HepG2 (cell line): ENCODE measurements around the gene KIF20A. TPM values are rescaled to one million over a fixed set of nuclear protein-coding genes. Genes with fewer than 3 reads are reported as not detected.
A peak's percentile ranks its signal among the peaks of the same experiment; 100 is the strongest.

Experiments
- AKAP8 ChIP-seq: sonication (generic); formaldehyde crosslinking; IDR thresholded peaks from 2 replicates; pipeline ENCODE4 v1.5.1; 2020; ENCODE audit warnings: mild to moderate bottlenecking, missing genetic modification reagents
- ARID5B ChIP-seq: IDR thresholded peaks from 2 replicates; pipeline ENCODE4 v1.4.0; 2020; ENCODE audit warnings: mild to moderate bottlenecking, missing genetic modification reagents
- BRF2 ChIP-seq: sonication (generic); formaldehyde crosslinking; IDR thresholded peaks from 2 replicates; pipeline ENCODE4 v1.8.1; 2022; ENCODE audit warnings: mild to moderate bottlenecking, missing genetic modification reagents
- KLF11 ChIP-seq: IDR thresholded peaks from 2 replicates; pipeline ENCODE4 v1.6.1; 2016; ENCODE audit warnings: missing compliant biosample characterization
- MIXL1 ChIP-seq: IDR thresholded peaks from 2 replicates; pipeline ENCODE4 v1.6.1; 2016
- MXI1 ChIP-seq: IDR thresholded peaks from 3 replicates; pipeline ENCODE4 v1.6.1; 2012; ENCODE audit warnings: low read depth, low read length, inconsistent platforms, borderline replicate concordance
- NFKBIZ ChIP-seq: IDR thresholded peaks from 2 replicates; pipeline ENCODE4 v1.6.1; 2018; ENCODE audit warnings: missing genetic modification reagents, missing compliant biosample characterization
- NFYB ChIP-seq: sonication (generic); formaldehyde crosslinking; IDR thresholded peaks from 2 replicates; pipeline ENCODE4 v1.4.0; 2020; ENCODE audit warnings: missing genetic modification reagents
- PCBP1 ChIP-seq: fragments of 200-400 bp; formaldehyde crosslinking; IDR thresholded peaks from 2 replicates; pipeline ENCODE4 v1.6.1; 2017; ENCODE audit warnings: mild to moderate bottlenecking, low read depth, low read length, borderline replicate concordance
- RFXAP ChIP-seq: sonication (generic); formaldehyde crosslinking; IDR thresholded peaks from 2 replicates; pipeline ENCODE4 v1.4.0; 2020; ENCODE audit warnings: missing genetic modification reagents, borderline replicate concordance
- RXRB ChIP-seq: IDR thresholded peaks from 2 replicates; pipeline ENCODE4 v1.6.1; 2016; ENCODE audit warnings: borderline replicate concordance, missing genetic modification reagents, missing compliant biosample characterization
- TARDBP ChIP-seq: sonication (generic); formaldehyde crosslinking; IDR thresholded peaks from 2 replicates; pipeline ENCODE4 v1.8.0; 2022; ENCODE audit warnings: mild to moderate bottlenecking, missing genetic modification reagents
- ZBTB2 ChIP-seq: sonication (generic); formaldehyde crosslinking; IDR thresholded peaks from 2 replicates; pipeline ENCODE4 v1.8.0; 2022; ENCODE audit warnings: low read depth, missing genetic modification reagents
- ZBTB34 ChIP-seq: sonication (generic); formaldehyde crosslinking; IDR thresholded peaks from 2 replicates; pipeline ENCODE4 v1.8.0; 2022; ENCODE audit warnings: mild to moderate bottlenecking, missing genetic modification reagents
- ZBTB43 ChIP-seq: sonication (generic); formaldehyde crosslinking; conservative IDR thresholded peaks from 2 replicates; pipeline ENCODE4 v1.4.0; 2020; ENCODE audit warnings: missing genetic modification reagents
- ZNF232 ChIP-seq: sonication (generic); formaldehyde crosslinking; IDR thresholded peaks from 2 replicates; pipeline ENCODE4 v1.4.0; 2020; ENCODE audit warnings: missing genetic modification reagents, borderline replicate concordance
- ZNF251 ChIP-seq: sonication (generic); formaldehyde crosslinking; IDR thresholded peaks from 2 replicates; pipeline ENCODE4 v1.9.0; 2021; ENCODE audit warnings: mild to moderate bottlenecking, missing genetic modification reagents
- ZNF468 ChIP-seq: sonication (generic); formaldehyde crosslinking; IDR thresholded peaks from 2 replicates; pipeline ENCODE4 v1.8.0; 2022; ENCODE audit warnings: mild to moderate bottlenecking, moderate library complexity, missing genetic modification reagents
- ZNF740 ChIP-seq: sonication (generic); formaldehyde crosslinking; IDR thresholded peaks from 2 replicates; pipeline ENCODE4 v1.4.0; 2020; ENCODE audit warnings: missing genetic modification reagents
- ZNF773 ChIP-seq: sonication (generic); formaldehyde crosslinking; IDR thresholded peaks from 2 replicates; pipeline ENCODE4 v1.4.0; 2020; ENCODE audit warnings: missing genetic modification reagents, borderline replicate concordance
- polyA plus RNA-seq, 8 experiments: library from polyadenylated mRNA; depleted of rRNA in 3 of 8; stranded (reverse) in 7 of 8; unstranded in 1 of 8; fragments of >200 nt; fragmentation: Illumina TruSeq in 4 of 8; extraction: Trizol in 4 of 8; gene quantifications; 2 replicates each; pipeline versions ENCODE4 v1.2.1 to v1.2.3, GENCODE V29; 2011 to 2016; ENCODE audit warnings: low read depth in 4 of 8, missing spikeins in 1 of 8, mixed read lengths in 1 of 8; ENCODE audit not compliant: insufficient read depth in 1 of 8
- total RNA-seq, 5 experiments: library from RNA; depleted of rRNA; stranded (reverse); fragments of >200 nt; fragmentation: Illumina TruSeq; extraction: Trizol; gene quantifications; 2 replicates each; pipeline ENCODE4 v1.2.3, GENCODE V29; 2016; ENCODE audit warnings: low read depth in 1 of 5

The KIF20A gene
- total and polyA plus RNA-seq, 2 of the 13 experiments (the other 11 are each of a cell fraction or from before 2014, with no cell fraction given), result 17.1 to 66.8 TPM

GRCh38 chr5:138213161-138214029 lies 34.5 kb downstream of the KIF20A start, which contains the start of gene CDC23 (continued):
- TF ChIP-seq NFYB (peak; percentile 97), ARID5B (CRISPR knock-in tag) (0 out of 2 replicates have a peak, but pooled peaks have one; percentile 7), MXI1 (peak; percentile 99), KLF11 (CRISPR knock-in tag) (no peak), AKAP8 (no peak), ZNF232 (CRISPR knock-in tag) (0 out of 2 replicates have a peak, but pooled peaks have one; percentile 35), MIXL1 (CRISPR knock-in tag) (peak; percentile 73), ZNF468 (no peak), ZNF773 (CRISPR knock-in tag) (no peak), NFKBIZ (CRISPR knock-in tag) (peak; percentile 61; the same call in 1 of the 2 replicates), ZNF740 (CRISPR knock-in tag) (no peak), TARDBP (peak; percentile 53; the same call in 1 of the 2 replicates), BRF2 (CRISPR knock-in tag) (no peak), ZBTB34 (CRISPR knock-in tag) (no peak), ZNF251 (no peak), ZBTB2 (no peak), RXRB (CRISPR knock-in tag) (no peak; the same call in 1 of the 2 replicates), RFXAP (peak; percentile 49; the same call in 1 of the 2 replicates), PCBP1 (no peak), ZBTB43 (0 out of 2 replicates have a peak, but pooled peaks have one; percentile 32)
